Middle frontal gyrus (tissue), 1 donor: ENCODE data around the gene HEPACAM2.

Experiments used
- DNase-seq: peaks from one replicate; pipeline ENCODE4 v3.0.0-alpha.2; 2015; ENCODE audit warnings: low spot score; ENCODE audit errors: extremely low spot score

HEPACAM2 gene

GRCh38 chr7:93148144-93148543 is 78.1 kb downstream of the HEPACAM2 start, which contains the start of gene SAMD9L:
Gene SAMD9L, minus strand, starts transcription at chr7:93148385. Its CDS starts 12,414 bp downstream, at chr7:93135971.
- no peak for DNase-seq

- no peak for DNase-seq
Measured at GRCh38 chr7:93147363-93147762, 78.9 kb downstream of the HEPACAM2 start.

- no peak for DNase-seq
Measured at GRCh38 chr7:93146472-93147141, 79.7 kb downstream of the HEPACAM2 start.

DNA sequence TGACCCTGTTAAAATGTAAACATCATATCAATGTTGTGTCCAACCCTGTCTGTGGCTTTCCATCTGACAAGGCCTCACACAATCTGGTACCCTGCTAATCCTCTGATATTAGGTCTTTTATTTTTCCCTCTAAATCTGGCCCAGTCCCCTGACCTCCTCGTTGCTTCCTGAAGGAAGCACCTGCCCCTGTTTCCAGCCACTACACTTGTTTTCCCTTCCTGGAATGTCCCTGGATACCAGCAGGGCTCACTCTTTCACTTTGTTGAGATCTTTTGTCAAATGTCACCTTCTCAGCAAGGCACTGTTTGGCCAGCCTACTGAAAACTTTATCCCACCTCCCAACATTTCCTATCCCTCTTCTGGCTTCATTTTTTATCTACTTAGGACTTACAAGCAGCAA is 80.2 kb downstream of the HEPACAM2 start:
- no peak for DNase-seq

- DNase-seq, result no peak
Measured at GRCh38 chr7:93145354-93145753, 80.9 kb downstream of the HEPACAM2 start.

DNA sequence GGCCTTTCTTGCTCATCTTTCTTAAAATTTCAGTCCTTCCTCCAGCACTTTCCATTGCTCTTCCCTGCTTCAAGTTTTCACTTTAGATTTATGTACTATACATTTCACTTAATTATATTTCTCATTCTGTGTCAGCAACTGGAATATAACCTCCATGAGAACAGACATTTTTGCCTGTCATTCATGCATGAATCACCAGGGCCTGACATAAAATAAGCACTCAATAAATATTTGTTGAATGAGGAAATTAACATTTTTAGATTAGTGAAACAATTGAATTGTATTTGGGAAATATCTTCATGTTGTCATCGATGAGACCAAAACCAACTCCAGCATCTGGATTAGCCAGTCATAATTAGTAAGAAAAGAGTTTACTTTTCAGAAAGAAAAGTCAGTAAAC is 84.1 kb downstream of the HEPACAM2 start:
- DNase-seq, result no peak

DNA sequence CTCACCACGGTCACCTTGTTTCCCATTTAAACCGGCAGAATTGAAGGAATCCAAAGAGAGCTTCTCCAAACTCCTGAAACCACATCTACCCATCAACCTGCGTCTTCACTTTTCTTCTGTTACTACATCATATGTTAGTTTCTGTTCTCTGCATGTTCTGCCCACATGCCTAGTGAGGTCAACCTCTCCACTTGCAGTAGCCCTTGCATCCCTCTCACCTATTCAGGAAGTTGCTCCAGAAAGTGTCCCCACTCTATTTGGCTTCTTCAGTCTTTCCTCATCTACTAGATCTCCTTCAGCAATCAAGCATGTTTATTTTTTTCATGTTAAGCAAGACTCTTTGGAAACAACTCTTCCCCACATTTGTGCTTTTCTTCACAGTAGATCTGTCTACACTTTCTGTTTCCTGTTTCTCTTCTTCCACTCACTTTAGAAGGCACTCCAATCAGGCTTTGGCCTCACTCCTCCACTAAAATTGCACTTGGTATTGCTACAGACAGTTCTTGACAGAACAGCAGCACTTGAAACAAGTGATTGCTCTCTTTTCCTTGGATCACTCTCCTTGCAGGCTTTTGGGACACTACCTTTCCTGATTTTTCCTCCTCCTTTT is 85.6 kb downstream of the HEPACAM2 start:
- DNase-seq, result no peak

- no peak for DNase-seq
Measured at GRCh38 chr7:93138576-93138975, 87.7 kb downstream of the HEPACAM2 start.
